HG03442 (cell line): ENCODE data around the gene KCNC1.

ENCODE experiments used
- ATAC-seq: cut with Tn5 transposase; IDR thresholded peaks from one replicate; pipeline ENCODE4 v1.9.1; 2021; ENCODE audit warnings: mild to moderate bottlenecking, moderate library complexity; ENCODE audit not compliant: unreplicated experiment

The KCNC1 gene

DNA sequence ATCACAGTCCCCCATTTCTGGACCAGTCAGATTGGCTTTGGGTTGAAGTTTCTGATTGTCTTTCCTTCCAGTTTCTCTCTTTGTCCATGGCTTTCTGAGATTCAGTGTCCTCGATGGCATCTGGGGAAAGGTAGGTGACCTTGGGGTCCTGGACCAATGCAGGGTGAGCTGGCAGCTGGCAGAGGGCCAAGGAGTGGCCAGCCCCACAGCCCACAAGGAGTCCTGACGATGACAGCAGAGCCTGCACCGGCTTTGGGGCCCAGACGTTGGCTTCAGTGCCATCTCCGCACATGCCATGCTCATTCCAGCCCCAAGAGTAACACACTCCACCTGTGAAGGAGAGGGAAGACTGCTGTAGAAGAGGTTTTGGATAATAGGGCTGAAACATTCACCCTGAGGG, 53.5 kb downstream of the KCNC1 start:
- ATAC-seq = no peak

DNA sequence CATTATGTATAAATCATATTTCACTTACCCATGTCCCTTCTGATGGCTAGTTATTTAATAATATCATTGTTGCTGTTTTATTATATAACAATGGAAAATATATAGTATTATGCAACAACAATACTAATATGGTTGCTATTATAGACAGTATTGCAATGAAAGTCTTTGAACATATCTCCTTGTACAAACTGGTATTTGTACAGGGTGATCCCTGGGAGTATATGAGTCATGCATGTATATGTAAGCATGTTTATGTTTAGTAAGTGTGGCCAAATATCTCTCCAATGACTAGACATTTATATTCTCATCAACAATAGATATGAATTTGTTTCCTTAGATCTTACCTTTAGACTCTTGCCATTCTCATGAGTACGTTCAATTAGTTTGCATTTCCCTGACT, 55.9 kb downstream of the KCNC1 start:
- ATAC-seq = no peak

DNA sequence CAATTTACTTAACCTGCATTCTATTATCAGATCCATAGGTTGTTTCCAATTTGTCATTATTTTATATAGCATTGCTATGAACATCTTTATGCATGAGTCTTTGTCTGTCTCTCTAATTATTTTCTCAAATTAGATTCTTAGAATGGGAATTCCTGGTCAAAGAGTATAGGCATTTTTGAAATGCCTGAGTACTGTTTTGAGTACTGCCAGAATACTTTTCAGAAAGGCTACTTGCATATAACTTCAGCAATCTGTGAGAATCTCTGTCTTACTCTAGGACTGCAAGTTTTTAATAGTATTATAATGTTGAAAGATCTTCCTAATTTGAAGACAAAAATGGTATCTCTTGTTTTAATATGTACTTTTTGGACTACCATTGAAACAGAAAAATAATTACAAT, 56.6 kb downstream of the KCNC1 start:
- ATAC-seq = no peak

DNA sequence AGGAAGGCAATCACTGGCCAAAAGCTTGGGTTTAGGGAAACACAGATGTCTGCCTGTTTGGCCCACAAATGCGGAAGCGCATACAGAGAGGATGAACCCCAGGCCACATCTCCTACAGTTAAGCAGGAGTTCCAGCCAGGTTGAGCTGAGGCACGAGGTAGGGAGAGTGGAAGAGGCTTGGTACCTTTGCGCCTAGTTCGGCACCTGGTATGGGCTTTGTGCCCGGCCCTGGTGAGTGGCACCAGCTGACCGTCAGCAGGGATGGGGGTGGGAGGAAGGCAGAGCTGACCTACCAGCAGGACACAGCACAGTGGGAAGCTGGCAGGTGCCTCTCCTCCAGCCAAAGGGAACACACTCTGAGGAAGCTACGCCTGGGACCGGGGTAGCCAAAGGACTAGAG, 57.6 kb downstream of the KCNC1 start:
- no peak for ATAC-seq

DNA sequence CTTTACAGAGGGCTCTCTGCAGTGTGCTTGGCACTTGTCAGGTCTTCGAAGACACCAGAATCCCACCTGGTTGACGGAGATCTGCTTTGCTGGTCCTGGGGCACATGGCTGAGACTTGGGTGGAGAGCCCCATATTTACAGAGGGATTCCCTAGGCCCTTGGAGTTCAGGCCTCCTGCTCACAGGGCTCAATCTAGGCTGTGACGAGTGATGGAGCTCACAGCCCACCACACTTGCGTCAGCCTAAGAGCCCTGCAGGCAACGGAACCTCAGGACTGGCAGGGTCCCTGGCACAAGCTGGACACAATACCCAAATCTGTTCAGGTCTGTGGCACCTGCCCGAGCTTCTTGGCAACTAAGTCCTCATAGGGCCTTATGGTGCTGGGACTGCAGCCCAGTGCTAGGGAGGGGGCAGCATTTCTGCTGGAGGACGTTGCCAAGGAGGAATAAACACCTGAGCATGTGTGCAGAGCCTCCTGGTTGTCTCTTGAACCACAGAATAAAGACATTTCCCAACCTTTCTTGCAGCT, 59.1 kb downstream of the KCNC1 start:
- ATAC-seq = no peak

DNA sequence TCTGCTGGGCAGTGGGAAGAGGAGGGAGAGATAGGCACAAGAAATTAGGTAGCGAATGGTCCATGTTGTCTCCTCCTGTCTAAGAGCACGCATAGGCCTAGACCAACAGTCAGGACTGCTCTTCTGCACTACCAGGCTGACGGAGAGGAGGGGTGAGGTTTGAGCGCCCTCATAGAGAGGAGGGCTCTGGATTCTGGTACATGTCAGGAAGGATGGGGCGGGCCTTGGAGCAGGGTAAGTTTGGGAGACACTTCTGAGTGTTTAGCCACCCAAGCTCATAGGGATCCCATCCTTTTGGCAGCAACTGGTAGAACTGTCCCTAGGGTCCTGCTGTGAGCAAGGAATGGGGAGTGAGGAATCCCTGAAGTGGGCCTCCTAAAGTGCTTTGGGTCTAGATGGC, 60.4 kb downstream of the KCNC1 start:
- ATAC-seq = no peak

DNA sequence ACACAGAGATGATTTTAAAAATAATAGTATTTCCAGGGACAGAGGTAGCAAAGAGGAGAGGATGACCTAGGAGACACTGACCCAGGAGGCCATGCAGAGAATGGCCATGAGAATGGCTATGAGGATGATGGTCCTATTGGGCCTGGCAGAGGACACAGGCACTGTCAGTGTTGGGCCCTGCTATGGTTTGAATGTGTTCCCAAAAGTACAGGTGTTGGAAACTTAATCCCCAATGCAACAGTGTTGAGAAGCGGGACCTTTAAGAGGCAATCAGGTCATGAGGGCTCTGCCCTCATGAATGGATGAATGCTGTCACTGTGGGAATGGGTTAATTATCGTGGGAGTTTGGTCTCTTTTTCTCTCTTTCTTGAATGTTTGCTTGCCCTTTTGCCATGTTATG, 61.6 kb downstream of the KCNC1 start:
- ATAC-seq = no peak

DNA sequence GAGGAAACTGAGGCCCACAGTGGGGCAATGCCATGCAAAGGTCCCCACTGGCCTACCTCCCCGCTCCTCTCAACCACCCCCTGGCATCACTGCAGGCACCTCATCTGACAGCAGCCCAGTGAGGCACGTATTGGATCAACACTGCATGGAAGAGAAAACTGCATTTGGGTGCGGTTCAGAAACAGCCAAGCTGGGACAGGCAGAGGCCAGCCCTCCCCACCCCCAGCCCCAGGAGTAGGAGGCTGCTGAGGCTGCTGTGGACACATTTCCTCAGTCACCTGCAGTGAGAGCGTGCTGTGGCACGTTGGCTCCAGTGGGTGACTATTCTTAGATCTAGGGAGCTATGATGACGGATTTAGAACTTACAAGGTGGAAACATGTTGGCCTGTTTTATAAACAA, 63.7 kb downstream of the KCNC1 start:
- ATAC-seq = no peak

DNA sequence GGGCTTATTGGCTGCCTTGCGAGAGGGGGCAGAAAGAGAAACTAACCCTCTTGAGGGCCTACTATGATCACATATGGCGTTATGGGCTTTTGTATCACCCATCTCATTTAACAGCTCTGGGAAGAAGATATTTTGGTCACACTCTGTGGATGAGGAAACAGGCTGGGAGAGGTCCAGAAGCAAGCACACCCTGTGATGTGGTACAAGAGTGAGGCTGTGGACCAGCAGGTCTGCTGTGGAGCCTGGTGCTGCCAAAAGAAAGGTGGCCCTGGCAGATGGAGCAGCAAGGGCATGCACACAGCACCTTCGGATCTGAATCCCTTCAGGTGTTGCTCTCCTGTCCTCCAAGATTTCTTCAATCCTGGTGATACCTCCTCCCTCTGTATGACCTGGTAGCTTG, 64.1 kb downstream of the KCNC1 start:
- no peak for ATAC-seq

DNA sequence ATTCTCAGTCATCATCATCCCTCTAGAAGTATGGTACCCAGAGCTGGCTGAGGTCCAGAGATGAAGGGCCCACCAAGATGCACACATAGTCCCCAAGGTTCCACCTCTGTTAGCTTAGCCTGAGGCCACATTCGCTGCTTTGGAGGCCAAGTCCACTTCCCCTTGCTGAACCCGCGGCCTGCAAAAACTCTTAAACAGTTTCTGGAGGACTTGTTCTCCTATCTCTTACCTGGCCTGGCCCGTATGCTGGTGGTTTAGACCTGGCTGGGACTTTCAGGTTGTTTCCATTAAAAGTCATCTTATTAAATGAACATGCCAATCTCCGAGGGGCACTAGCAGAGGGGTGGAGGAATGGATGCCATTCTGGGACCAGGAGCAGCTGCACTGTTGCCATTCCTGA, 64.6 kb downstream of the KCNC1 start:
- ATAC-seq = no peak

DNA sequence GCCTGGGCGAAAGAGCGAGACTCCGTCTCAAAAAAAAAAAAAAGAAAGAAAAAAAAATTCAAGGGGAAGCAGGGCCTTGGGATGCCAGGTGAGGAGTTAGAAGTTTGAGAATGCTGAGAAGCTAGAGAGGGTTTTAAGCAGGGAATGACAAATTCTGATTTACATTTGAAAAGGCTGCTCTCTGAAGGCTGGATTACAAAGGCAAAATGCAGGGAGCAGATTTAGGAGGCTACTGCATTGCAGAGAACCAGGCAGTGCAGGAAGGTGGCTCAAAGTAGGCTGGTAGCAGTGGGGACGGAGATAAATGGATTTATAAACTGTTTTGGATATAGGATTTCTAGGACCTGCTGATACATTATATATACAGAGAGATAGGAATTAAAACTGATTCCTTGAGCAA, 66.6 kb downstream of the KCNC1 start:
- ATAC-seq = no peak

DNA sequence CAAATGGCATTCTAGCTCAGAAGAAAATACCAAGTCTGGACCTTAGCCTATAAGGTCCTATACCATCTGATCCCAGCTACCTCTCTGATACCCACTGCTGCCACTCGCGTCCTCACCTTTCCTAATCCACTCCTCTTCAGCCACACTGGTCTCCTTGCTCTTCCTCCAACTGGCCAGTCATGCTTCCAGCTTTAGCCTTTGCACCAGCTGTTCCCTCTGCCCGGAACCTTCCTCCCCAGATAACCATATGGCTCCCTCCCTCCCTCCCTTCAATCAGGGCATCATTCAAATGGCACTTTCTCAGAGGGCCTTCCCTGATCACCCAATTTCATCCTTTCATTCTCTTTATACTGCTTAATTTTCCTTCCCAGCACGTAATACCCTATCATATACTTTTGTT, 67.9 kb downstream of the KCNC1 start:
- no peak for ATAC-seq

DNA sequence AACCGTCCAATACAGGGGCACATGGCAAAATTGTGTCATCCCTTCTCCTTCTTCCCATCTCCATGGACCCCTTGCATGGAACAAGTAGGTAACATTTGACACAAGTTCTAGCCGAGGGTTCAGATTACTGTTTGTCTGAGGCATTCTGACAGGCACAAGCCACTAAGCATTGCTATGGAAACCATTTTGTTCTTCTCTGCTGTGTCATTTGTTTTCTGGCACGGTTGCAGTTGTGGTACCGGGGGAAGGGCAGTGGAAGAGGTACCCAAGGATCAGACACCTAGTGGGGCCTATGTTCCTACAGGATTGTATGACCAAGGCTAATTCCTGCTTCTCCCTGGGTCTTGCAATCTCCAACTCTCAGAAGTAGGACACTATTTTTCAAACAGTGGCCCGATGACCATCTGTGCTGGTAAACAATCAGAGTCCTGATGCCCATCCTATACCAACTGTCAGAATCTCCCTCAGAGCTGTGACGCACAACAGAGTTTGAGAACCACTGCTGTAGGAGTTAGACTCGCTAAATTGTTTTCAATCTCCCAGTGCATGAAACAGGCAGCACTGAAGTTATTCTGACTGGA, 69.3 kb downstream of the KCNC1 start:
- ATAC-seq = no peak

DNA sequence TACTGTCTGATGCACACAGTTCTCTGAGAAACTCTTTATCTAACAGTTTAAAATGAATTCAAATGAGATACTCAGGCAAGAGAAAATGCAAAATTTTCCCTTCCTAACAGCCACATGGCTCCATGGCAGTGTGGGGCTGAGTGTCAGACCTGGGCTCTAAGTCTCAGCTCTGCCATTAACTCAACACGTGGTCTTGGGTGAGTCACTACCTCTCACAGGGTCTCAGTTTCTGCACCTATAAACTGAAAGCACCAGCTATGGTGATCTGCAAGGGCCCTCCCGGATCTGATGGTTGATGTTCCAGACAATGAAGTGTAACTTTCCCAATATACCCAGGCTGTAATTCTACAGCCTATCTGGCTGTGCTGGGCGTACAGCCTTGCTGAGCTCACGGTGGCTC, 70.5 kb downstream of the KCNC1 start:
- ATAC-seq = no peak

DNA sequence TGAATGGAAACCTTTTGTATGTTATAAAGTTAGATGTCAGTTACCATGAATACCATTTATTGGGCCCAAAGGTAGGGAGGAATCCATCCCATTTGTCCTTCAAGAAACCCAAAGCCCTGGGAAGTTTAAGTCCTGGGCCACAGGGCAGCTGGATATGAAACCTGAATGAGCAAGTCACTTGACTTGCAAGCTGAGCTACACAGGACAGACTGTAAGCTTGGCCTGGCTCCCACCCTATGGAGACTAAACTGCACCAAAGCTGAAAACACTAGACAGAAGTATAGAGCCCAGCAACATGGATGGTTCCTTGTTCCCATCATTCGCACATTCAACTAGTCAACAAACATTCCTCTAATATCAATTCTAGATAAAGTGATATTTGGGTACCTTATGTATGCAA, 71.3 kb downstream of the KCNC1 start:
- ATAC-seq = no peak

DNA sequence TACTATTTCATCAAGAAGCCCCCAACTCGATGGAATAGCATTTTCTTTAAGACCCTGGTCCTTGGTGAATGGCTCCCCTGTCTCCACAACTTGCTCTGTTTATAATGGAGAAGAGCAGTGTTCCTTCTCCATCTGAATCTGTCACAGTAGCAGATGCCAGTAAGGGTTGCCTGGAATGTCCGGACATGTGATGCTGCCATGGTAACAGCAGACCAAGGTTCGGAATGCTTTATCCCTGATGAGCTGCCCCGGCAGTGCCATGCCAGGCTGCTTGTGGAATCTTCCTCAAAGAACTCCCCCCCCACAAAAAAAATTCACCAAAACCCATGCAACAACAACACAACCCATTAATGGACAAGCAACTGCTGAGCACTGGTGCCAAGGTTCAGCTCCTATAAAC, 72.5 kb downstream of the KCNC1 start:
- no peak for ATAC-seq

DNA sequence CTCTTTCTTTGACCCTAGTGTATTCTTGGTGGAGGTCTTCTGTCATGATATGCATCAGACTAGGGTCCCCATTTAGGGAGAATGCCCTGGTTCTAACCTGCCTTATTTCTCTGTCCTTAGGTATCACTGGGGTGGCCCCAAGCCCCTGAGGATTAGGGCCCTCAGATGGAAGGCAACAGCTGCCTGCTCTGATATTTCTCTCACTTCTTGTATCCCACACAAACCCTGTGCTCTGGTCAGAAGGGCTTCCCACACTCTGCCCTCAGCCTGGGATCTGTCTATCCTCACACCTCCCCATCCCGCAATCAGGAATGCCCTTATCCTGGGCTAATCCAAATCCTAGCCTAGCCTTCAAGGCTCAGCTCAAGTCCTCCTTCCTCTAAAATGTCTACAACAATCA, 75.5 kb downstream of the KCNC1 start:
- no peak for ATAC-seq

DNA sequence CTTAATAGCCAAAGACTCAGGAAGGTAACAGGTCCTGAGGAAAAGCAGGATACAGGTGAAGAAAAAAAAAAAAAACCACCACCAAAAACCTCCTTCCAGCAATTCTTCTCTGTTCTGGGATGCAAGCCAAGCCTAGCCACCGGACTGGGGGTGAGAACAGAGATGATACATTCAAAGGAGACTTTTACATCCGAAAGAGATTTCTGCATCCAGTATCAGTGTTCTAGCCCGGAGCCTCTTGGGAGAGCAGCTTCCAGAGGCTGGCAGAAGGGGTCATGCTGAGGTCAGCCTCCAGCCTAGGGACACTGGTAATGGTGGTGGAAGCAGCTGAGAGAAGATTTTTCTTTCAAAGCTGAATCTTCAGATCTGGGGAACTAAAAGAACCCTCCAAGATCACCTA, 76.2 kb downstream of the KCNC1 start:
- ATAC-seq = no peak

DNA sequence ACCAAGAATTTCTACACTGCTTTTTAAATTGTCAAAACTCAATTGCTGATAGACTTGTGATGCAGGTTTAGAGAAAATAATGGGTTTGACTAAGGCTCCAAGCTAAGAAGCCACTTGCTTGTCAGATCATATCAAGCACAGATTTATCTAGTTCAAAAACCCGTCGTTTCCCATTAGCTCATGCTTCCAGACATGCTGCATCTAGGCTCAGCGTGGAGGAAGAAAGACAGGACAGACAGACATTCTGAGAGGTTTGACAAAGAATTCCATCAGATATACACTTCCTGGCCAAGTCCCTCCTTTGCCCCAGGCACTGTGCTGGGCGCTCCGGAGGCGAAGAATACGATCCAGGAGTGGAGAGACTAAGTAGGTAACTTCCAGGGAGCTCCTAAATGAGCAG, 76.8 kb downstream of the KCNC1 start:
- no peak for ATAC-seq

DNA sequence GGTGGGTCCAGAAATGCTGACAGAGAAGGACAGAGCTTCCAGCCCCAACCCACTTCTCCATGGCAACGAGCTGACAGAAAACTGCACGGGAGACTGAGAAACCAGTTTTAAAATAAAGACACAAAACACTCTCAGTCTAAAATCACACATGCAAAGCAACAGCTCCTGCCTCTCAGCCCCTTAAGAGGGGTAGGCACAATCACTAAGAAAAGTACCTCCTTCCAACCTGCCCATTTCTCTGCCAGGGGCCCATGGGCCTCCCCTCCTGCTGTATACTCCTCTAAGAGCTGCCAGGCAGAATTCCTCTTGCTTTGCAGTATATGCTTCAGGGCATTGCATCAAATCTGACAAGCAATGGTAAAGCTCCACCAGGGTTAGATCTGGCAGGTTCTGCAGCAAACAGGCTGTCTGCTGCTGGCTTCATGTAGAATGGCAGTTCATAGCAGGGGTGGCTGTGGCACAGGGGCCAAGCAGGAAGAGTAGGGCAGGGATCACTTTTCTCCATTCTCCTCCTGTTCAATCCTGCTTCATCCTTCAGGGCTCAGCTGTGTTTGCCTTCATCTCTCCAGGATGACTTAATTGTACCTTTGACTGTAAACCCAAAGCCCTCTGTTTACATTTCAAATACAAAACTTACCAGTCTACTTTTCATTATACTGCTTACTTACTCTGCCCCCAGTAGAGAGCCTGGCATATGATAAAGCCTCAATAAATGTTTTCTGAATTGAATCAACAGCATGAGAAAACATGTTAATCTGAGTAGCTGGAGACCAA, 77.7 kb downstream of the KCNC1 start:
- no peak for ATAC-seq

DNA sequence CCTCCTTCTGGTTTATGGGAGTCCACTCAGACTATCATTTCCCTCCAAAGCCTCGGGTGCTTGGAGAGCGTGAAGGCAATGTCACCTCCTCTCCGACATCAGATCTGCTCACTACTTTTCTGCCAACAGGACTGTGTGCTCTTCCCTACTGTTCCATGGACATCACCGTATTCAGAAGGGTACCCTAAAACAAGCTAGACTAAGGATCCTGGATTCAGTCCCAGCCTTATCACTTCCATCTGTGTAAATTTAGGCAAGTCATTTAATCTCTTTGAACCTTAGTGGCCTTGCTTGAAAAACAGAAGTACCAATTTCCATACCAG, 78.2 kb downstream of the KCNC1 start:
- no peak for ATAC-seq

DNA sequence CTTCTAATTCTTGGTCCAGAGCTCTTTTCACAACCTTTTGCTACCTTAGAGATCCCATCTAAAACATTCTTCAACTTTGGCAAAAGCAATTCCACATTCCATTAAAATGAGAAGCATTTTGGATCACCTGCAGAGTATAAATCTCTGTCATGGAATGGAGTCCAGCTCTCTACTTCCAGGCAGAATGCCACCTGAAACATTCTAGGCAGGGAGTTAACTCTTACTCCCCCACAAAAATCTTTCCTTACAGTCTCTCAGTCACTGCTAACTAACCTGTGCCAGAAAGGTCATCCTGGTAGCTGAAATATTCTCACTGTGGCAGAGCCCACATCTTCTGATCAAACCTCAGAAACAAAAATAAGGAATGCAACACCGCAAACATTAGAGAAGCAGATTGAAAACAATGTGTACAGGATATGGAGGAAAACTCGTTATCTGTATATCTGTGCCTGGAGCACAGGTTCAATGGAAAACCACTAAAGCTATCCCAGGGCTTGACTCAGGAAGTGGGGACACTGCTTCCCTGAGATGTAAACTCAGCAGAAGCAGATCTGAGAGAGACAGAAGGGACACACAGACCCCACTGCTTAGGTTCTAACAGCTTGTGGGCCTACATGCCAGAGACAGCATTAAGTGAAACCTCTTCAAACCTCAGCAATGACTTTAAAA, 78.9 kb downstream of the KCNC1 start:
- no peak for ATAC-seq
